Uterus (tissue), 4 donors: ENCODE data around the gene GALNT2. TPM values are rescaled to one million over a fixed set of nuclear protein-coding genes. Genes with fewer than 3 reads are reported as not detected.
A peak's percentile ranks its signal among the peaks of the same experiment; 100 is the strongest.

Source experiments
- DNase-seq, 2 donors: peaks; one replicate each; pipeline ENCODE4 v3.0.0-alpha.2; 2019 to 2020
- H3K27ac ChIP-seq, 2 donors: fragments of 200-600 bp; sonication (generic); 1 replicate in 1 of 2; 2 replicates in 1 of 2; pipeline ENCODE4 v1.5.1; 2016 to 2018
- H3K27me3 ChIP-seq, 2 donors: fragments of 200-600 bp; sonication (generic); one replicate each; pipeline ENCODE4 v1.5.1; 2018 to 2019; ENCODE audit warnings: control low read depth in 1 of 2
- H3K36me3 ChIP-seq, 2 donors: fragments of 200-600 bp; sonication (generic); one replicate each; pipeline ENCODE4 v1.5.1; 2019; ENCODE audit warnings: control low read depth in 1 of 2
- H3K4me1 ChIP-seq, 2 donors: fragments of 200-600 bp; sonication (generic); one replicate each; pipeline ENCODE4 v1.5.1; 2018 to 2019; ENCODE audit warnings: control low read depth in 1 of 2
- H3K4me3 ChIP-seq, 2 donors: fragments of 200-600 bp; sonication (generic); 1 replicate in 1 of 2; 2 replicates in 1 of 2; pipeline ENCODE4 v1.5.1; 2018 to 2019; ENCODE audit warnings: mild to moderate bottlenecking in 1 of 2
- H3K9me3 ChIP-seq, 2 donors: fragments of 200-600 bp; sonication (generic); one replicate each; pipeline ENCODE4 v1.5.1; 2019; ENCODE audit warnings: control low read depth in 1 of 2
- POLR2A ChIP-seq, 2 donors: fragments of 450-650 bp; IDR thresholded peaks; one replicate each; pipeline ENCODE4 v1.6.1; 2016; ENCODE audit warnings: antibody characterized with exemption in 2 of 2, mild to moderate bottlenecking in 1 of 2, moderate library complexity in 1 of 2
- intact Hi-C: fragments of 100-400 bp; cut with DNase I; formaldehyde crosslinking; loops from one replicate; pipeline ENCODE4 v1.15.1; 2023; ENCODE audit warnings: low total_unique reads
- total RNA-seq, 4 donors: library from RNA; depleted of rRNA in 3 of 4; stranded (reverse); fragments of >200 nt in 3 of 4; gene quantifications; one replicate each; pipeline versions ENCODE4 v1.1.0 to v1.2.4, GENCODE V29; 2014 to 2023
- TF ChIP-seq, protein P1 (sequence below), 4 experiments: fragments of 200-600 bp in 2 of 4; fragments of 450-650 bp in 2 of 4; sonication (generic) in 2 of 4; IDR thresholded peaks; one replicate each; pipeline ENCODE4 v1.5.1; 2016 to 2019; ENCODE audit warnings: antibody characterized with exemption in 4 of 4, mild to moderate bottlenecking in 2 of 4, moderate library complexity in 1 of 4
- donor health status: DM: yes; HTN: yes; CAD: no.

The GALNT2 gene
- total RNA-seq, 4 donors from 2014 or later: 13.6 to 51.6 (median 39.6) TPM

- H3K9me3 ChIP-seq: no peaks in the 10 kb centered on the region
- intact Hi-C loops: no loop called here
- no peaks in the 10 kb centered on the region for H3K27me3 ChIP-seq
- H3K4me3 ChIP-seq: no peak overlapping the region
- no peaks in the 10 kb centered on the region for H3K36me3 ChIP-seq
- no peak overlapping the region for H3K27ac ChIP-seq
- DNase-seq: no peak
- TF ChIP-seq, protein P1, sequence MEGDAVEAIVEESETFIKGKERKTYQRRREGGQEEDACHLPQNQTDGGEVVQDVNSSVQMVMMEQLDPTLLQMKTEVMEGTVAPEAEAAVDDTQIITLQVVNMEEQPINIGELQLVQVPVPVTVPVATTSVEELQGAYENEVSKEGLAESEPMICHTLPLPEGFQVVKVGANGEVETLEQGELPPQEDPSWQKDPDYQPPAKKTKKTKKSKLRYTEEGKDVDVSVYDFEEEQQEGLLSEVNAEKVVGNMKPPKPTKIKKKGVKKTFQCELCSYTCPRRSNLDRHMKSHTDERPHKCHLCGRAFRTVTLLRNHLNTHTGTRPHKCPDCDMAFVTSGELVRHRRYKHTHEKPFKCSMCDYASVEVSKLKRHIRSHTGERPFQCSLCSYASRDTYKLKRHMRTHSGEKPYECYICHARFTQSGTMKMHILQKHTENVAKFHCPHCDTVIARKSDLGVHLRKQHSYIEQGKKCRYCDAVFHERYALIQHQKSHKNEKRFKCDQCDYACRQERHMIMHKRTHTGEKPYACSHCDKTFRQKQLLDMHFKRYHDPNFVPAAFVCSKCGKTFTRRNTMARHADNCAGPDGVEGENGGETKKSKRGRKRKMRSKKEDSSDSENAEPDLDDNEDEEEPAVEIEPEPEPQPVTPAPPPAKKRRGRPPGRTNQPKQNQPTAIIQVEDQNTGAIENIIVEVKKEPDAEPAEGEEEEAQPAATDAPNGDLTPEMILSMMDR (IDR thresholded peaks at IDR 0.05): no peak
- no peak for TF ChIP-seq POLR2A (IDR thresholded peaks at IDR 0.05)
- peaks cover 0 to 4% of the 10 kb centered on the region in 2 donors for H3K4me1 ChIP-seq
Observed at GRCh38 chr1:230216896-230217295, 149.9 kb downstream of the GALNT2 start.

DNA sequence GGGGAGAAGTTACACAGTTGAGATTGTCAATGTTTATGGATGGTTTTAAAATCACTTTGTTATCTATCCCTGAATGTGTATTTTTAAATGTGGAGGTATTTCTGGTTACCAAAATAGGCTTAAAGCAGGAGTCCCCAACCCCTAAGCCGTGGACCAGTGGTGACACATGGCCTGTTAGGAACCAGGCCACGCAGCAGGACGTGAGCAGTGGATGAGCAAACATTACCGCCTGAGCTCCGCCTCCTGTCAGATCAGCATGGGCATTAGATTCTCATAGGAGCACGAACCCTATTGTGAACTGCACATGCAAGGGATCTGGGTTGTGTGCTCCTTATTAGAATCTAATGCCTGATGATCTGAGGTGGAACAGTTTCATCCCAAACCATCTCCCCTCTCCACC is 151.6 kb downstream of the GALNT2 start:
- DNase-seq: no peak
- H3K9me3 ChIP-seq: no peaks in the 10 kb centered on the region
- no peaks in the 10 kb centered on the region for H3K27me3 ChIP-seq
- no peaks in the 10 kb centered on the region for H3K36me3 ChIP-seq
- H3K27ac ChIP-seq: no peak overlapping the region
- intact Hi-C loops: no loop called here
- H3K4me1 ChIP-seq: peaks cover 0 to 4% of the 10 kb centered on the region in 2 donors
- TF ChIP-seq, protein P1 (IDR thresholded peaks at IDR 0.05): no peak
- TF ChIP-seq POLR2A (IDR thresholded peaks at IDR 0.05): no peak
- no peak overlapping the region for H3K4me3 ChIP-seq

- Histone ChIP-seq H3K27me3 (no peaks in the 10 kb centered on the region), H3K4me1 (peaks cover 0 to 1% of the 10 kb centered on the region in 2 donors), H3K36me3 (no peaks in the 10 kb centered on the region), H3K9me3 (no peaks in the 10 kb centered on the region), H3K4me3 (no peak overlapping the region), H3K27ac (no peak overlapping the region)
- intact Hi-C loops: no loop called here
- DNase-seq: no peak
- TF ChIP-seq, protein P1 (IDR thresholded peaks at IDR 0.05): no peak
- TF ChIP-seq POLR2A (IDR thresholded peaks at IDR 0.05): no peak
Observed at GRCh38 chr1:230219174-230220067, 152.4 kb downstream of the GALNT2 start.

DNA sequence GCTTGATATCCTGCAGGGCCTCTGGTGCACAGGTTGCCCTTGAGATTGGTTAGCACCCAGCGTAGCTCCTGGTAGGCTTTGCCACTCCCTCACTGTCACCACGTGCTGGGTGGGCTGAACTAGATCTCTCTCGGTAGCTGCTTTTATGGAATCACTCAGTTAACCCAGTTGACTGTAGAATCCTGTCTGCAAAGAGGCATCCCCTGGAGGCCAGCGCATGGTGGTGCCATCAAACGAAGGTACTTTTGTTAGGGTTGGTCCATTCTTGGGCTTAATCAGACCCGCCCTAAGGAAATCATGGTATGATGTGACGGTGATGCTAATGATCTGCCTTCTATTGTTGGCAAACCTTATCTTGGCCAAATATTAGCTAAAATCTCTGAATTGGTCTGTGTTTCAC is 153.4 kb downstream of the GALNT2 start:
- intact Hi-C loops: no loop called here
- Histone ChIP-seq H3K27ac (peak overlapping the region in 1 of 2 donors; percentile 37), H3K4me1 (no peaks in the 10 kb centered on the region), H3K4me3 (no peak overlapping the region), H3K36me3 (no peaks in the 10 kb centered on the region), H3K27me3 (no peaks in the 10 kb centered on the region), H3K9me3 (no peaks in the 10 kb centered on the region)
- no peak for TF ChIP-seq POLR2A (IDR thresholded peaks at IDR 0.05)
- TF ChIP-seq, protein P1 (IDR thresholded peaks at IDR 0.05): no peak
- DNase-seq: no peak

GRCh38 chr1:230220907-230221306 is 153.9 kb downstream of the GALNT2 start:
- TF ChIP-seq, protein P1 (IDR thresholded peaks at IDR 0.05): no peak
- no peak for TF ChIP-seq POLR2A (IDR thresholded peaks at IDR 0.05)
- H3K9me3 ChIP-seq: no peaks in the 10 kb centered on the region
- DNase-seq: no peak
- H3K36me3 ChIP-seq: no peaks in the 10 kb centered on the region
- no peaks in the 10 kb centered on the region for H3K4me1 ChIP-seq
- peak overlapping the region in 1 of 2 donors; percentile 37 for H3K27ac ChIP-seq
- H3K4me3 ChIP-seq: no peak overlapping the region
- intact Hi-C loops: no loop called here
- H3K27me3 ChIP-seq: no peaks in the 10 kb centered on the region
